Fibroblast of skin of scalp (primary cell): Measurements from ENCODE around the gene CTTNBP2.

Experiments
- DNase-seq: peaks from one replicate; pipeline ENCODE4 v3.0.0-alpha.2; 2013

CTTNBP2 gene

GRCh38 chr7:117870448-117871130 is 2.7 kb downstream of the CTTNBP2 start:
- no peak for DNase-seq

GRCh38 chr7:117869374-117869773 is 3.9 kb downstream of the CTTNBP2 start:
- DNase-seq: no peak

- DNase-seq: no peak
Observed at GRCh38 chr7:117863618-117864017, 9.6 kb downstream of the CTTNBP2 start.

DNA sequence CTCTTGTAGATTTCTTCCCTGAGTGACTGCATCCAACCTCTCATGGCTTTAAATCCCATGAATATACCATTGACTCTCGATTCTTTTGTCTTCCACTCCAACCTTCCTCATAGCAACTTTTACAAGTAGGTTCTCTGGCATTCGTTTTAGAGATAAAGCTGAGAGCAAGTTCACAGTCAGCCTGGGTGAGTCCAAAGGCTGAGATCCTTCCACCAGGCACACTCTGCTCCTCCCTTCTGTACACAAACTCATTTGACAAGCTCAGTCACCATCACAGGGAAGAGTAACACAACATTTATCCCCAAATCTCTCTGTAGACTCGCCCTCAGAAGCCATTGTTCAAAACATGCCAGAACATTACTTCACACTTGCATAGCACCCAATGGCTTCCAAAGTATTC is 10.9 kb downstream of the CTTNBP2 start:
- DNase-seq: no peak

GRCh38 chr7:117859246-117859812 is 13.9 kb downstream of the CTTNBP2 start:
- DNase-seq: no peak

- DNase-seq: no peak
Observed at GRCh38 chr7:117858712-117859111, 14.5 kb downstream of the CTTNBP2 start.

DNA sequence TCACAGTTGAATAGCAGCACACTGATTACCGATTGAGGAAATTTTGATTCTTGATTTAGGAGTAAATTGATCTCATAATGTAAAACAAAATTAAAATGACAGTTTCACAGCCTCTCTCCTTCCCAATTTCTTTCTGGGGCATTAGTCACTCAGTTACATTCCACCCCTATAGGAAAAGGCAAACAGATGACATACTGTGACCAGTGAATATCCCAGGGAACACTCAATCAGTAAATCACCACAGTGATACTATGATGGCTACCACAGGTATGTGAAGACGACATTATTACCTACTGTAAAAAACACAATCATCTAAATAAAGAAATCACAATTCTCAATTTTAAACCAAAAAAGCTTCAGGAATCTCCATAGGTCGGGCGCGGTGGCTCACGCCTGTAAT is 15.5 kb downstream of the CTTNBP2 start:
- no peak for DNase-seq

GRCh38 chr7:117856196-117856595 is 17.0 kb downstream of the CTTNBP2 start:
- DNase-seq: no peak

GRCh38 chr7:117854186-117854585 is 19.1 kb downstream of the CTTNBP2 start:
- DNase-seq: no peak

DNA sequence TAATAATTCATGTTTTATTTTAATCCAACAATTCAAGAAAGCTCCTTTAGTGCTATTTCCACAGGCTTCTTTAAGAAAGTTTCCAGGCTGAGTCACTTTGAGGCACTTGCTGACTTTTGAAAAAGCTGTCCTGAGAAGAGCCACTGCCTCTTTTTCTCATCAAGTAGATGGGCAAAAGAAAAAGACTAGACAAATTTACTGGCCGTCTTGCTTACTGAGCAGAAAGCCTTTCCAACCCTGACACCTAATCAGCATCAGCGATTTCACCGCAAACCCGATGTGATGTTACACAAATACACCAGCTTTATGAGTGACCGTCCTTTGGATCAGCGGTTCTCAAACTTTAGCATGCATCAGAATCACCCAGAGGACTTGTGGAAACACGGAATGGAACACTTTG is 24.3 kb downstream of the CTTNBP2 start:
- no peak for DNase-seq

GRCh38 chr7:117844678-117845077 is 28.6 kb downstream of the CTTNBP2 start:
- DNase-seq: no peak

DNA sequence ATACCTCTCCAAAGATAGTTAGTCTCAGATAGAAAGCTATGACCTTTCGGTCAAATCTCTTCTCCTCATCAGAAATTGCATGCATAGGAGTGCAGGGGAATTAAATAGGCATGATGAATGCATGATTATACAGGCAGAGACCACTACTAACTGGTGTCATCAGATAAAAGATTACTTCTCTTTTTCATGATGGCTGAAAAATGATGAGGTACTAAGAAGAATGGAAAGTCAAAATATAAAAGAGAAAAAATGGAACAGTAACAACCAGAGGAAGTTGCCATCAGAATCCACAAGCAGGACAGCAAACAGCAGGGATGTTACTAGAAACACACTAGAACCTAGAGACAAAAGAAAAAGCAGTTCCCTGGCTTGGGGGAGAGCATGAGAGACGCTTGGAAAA is 31.6 kb downstream of the CTTNBP2 start:
- DNase-seq: no peak

DNA sequence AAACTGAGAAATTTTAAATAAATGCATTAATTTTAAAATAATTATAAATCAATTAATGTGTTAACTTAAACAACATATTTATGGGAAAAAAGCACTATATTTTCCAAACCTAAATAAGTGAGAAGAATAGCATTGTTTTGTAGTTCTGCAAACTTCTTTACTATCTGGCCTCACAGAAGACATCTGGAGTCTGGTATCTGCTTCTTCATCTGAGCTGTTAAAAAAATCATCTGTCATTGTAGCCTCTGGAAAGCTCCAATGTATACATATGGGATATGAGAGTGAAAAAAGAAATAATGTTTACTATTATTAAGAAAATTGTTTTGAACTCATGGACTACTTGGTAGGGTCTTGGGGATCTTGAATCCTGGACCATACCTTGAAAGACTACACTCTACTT is 32.2 kb downstream of the CTTNBP2 start:
- DNase-seq: no peak

GRCh38 chr7:117839507-117839906 is 33.7 kb downstream of the CTTNBP2 start:
- DNase-seq: no peak

DNA sequence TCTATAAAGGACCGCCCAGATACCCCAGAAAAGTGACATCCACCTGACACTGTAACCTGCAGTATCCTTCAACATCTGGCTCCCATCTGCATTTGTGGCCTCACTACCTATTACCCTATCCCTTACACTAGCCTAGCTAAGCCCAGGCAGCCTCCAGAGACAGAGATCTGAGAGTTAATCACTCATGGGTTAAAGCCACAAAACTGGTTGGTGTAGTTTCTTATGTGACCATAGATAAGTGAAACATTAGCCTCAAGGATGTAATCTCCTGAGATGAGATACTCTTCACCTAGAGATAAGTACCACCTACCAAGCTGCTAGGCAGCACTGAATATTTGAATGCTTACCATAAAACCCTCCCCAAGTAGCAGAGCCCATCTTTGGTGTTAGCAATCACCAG is 35.4 kb downstream of the CTTNBP2 start:
- DNase-seq: no peak

GRCh38 chr7:117835016-117835664 is 38.1 kb downstream of the CTTNBP2 start:
- DNase-seq: no peak

DNA sequence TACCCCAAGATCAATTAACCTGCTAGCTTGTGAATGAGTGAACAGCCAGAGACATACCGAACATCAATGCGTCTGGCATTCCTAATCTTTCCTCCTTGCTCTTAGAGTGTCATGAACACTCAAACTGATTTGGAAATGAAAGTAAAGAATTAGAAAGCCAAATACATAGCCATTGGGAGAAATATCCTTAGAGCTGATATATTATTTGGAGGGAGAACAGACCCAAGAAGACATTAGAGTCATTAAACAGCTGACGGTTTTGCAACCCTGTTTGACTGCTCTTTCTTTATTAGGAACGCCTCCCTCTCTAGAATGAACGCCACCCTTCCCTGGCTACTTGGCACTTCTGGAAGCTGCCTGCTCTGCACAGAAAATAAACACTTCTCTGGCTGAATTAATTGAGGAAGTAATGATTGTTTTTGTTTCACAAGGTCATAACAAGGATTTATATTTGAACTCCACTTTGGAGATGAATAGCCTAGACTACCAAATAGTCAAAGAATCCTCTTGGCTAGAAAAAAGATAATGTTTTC is 42.8 kb downstream of the CTTNBP2 start:
- no peak for DNase-seq

DNA sequence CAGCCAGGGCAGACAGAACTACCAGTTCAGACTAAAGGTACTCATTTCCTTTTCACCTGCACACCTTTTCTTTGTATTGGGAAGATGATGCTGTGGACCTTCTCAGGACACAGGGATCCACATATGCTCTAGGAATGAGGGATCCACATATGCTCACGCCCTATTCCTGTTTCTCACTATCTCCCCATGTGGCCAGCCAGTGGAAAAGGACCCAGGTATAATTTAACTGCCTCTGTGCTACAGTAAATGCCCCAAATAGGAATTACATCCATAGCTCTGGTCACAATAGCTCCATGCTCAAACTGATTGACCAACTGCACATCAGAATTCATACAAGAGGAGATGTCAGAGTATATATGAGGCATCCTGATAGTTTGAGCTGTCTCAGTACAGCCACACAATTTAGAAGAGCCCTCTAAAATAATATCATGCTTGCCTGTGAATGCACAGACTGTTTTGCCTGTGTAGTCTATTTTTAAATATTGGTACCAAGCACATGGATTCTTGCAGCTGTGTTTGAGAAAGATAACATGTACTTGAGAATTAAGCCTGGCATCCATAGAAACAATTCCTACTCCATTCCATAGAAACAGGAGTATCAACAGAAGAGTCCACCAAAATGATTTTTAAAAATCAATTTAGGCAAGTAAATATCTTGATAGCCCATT is 43.7 kb downstream of the CTTNBP2 start:
- DNase-seq: no peak

GRCh38 chr7:117828825-117829224 is 44.4 kb downstream of the CTTNBP2 start:
- DNase-seq: peak; percentile 50

GRCh38 chr7:117827862-117828261 is 45.4 kb downstream of the CTTNBP2 start:
- peak; percentile 61 for DNase-seq

DNA sequence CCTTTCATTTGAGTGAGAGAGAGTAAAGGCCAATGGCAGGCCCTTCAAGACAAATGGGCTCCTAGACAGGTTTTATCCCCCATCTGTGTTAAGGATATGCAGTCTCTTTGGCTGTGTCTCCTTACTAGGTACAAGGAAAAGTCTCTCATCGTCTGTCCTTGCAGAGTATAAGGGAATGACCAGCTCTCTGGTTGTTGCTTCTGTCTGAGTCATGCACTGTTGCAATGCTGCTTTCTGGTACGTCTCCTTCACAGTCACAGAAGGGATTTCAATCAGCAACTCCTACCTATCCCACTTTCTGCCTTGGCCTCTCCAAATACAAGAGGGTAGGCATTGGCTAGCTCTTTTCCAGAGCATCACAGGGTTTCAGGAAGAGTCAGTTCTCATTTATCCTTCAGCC is 48.1 kb downstream of the CTTNBP2 start:
- DNase-seq: no peak

GRCh38 chr7:117824592-117824991 is 48.6 kb downstream of the CTTNBP2 start:
- DNase-seq: no peak

GRCh38 chr7:117819558-117819957 is 53.7 kb downstream of the CTTNBP2 start:
- DNase-seq: no peak
